GM12865 (cell line): ENCODE measurements around the gene LNX1.

Experiments
- DNase-seq: peaks from one replicate; pipeline ENCODE4 v3.0.0; 2010; ENCODE audit warnings: low read depth
- H3K4me3 ChIP-seq: 2 replicates; pipeline ENCODE4 v1.5.1; 2011; ENCODE audit warnings: mild to moderate bottlenecking, low read depth, low read length, control low read depth
- TF ChIP-seq, protein P1 (sequence below): IDR thresholded peaks from 2 replicates; pipeline ENCODE4 v1.5.1; 2011; ENCODE audit warnings: low read length, control low read depth, low read depth, inconsistent platforms; ENCODE audit not compliant: insufficient read depth; ENCODE audit errors: missing control alignments

LNX1 gene

DNA sequence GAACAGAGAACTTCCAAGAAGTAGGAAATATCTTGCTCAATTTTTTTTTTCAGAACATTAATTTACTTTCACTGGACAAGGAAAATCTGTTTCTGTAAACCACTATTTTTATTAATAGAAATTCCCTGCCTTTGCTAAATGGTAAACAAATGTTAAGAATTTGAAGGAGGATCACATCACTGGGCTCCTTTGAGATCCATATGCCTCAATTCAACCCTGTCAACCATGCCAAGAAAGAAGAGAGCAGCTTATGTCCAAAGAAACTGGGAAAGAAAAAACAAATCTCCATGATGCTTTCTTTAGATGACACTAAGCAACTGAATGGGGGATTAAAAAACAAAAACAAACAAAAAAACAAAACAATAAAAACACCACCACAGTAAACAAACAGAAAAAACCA, 47.7 kb downstream of the LNX1 start:
- no peak for DNase-seq
- TF ChIP-seq, protein P1, sequence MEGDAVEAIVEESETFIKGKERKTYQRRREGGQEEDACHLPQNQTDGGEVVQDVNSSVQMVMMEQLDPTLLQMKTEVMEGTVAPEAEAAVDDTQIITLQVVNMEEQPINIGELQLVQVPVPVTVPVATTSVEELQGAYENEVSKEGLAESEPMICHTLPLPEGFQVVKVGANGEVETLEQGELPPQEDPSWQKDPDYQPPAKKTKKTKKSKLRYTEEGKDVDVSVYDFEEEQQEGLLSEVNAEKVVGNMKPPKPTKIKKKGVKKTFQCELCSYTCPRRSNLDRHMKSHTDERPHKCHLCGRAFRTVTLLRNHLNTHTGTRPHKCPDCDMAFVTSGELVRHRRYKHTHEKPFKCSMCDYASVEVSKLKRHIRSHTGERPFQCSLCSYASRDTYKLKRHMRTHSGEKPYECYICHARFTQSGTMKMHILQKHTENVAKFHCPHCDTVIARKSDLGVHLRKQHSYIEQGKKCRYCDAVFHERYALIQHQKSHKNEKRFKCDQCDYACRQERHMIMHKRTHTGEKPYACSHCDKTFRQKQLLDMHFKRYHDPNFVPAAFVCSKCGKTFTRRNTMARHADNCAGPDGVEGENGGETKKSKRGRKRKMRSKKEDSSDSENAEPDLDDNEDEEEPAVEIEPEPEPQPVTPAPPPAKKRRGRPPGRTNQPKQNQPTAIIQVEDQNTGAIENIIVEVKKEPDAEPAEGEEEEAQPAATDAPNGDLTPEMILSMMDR: no peak
- no peak overlapping the region for H3K4me3 ChIP-seq

- no peak for DNase-seq
- H3K4me3 ChIP-seq: no peak overlapping the region
- TF ChIP-seq, protein P1: no peak
Measured at GRCh38 chr4:53541577-53542206, 49.6 kb downstream of the LNX1 start.

DNA sequence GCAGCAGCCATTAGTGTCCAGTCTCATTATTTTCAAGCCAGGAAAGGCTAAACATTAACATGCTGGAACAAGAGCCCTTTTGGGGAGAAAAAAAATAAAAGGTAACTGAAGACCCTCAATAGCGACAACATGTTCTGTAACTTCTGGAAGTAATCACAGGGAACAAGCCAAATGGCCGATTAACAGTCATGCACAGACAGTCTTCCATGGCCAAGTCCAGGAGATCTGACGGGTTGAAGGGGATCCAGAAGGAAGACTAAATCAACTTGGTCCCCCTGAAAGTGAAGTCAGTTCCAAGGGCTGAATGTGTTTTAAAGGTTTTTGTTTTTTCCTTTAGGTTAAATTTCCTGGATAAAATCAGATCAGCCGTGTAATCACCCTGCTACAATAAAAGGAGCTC, 52.5 kb downstream of the LNX1 start:
- no peak for DNase-seq
- no peak overlapping the region for H3K4me3 ChIP-seq
- TF ChIP-seq, protein P1: no peak

GRCh38 chr4:53537606-53538005, 53.7 kb downstream of the LNX1 start:
- no peak for DNase-seq
- H3K4me3 ChIP-seq: no peak overlapping the region
- TF ChIP-seq, protein P1: no peak

DNA sequence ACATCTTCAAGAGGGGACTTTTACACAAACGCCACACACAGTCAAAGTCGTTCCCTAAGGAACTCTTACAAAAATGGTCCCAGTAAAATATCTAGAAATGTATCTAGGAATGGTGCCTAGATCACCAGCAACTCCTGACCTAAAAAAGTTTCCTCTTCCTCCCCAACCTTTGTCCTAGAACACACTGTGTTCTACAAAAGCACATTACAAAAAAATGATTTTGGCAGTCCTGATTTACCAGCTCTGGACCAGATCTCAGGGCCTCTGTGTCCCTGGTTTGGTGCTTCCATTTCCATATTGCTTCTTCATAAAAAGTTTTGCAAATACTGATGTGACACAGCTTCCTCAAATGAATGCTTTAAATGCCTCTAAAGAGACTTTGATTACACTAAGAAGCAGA, 55.0 kb downstream of the LNX1 start:
- TF ChIP-seq, protein P1: no peak
- DNase-seq: no peak
- no peak overlapping the region for H3K4me3 ChIP-seq

GRCh38 chr4:53535567-53535966, 55.7 kb downstream of the LNX1 start:
- DNase-seq: no peak
- TF ChIP-seq, protein P1: no peak
- H3K4me3 ChIP-seq: no peak overlapping the region

DNA sequence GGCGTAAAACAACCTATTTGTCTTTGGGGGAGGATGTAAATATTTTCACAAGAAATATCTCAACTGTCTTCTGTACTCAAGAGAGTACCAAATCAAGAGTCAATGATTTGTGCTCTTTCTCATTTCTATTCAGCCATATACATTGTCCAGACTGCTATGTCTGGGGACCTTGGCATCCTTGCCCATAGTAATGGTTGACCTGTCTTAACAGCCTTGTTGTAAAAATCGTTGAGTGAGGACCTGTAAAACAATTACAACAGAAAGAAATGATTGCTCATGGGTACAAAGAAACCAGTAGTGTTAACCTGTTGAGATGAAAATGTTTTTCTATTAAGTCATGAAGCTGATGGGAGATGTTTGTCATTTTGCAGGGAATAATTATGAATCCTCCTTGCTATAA, 56.6 kb downstream of the LNX1 start:
- TF ChIP-seq, protein P1: no peak
- DNase-seq: no peak
- H3K4me3 ChIP-seq: no peak overlapping the region
